K562 (cell line): ENCODE results near the gene MTO1. TPM values are rescaled to one million over a fixed set of nuclear protein-coding genes. Genes with fewer than 3 reads are reported as not detected.

ENCODE experiments used
- CHCHD3 ChIP-seq: fragments of 250-450 bp; sonication (Bioruptor Pico); IDR thresholded peaks from 2 replicates; pipeline ENCODE4 v2.1.2; 2022; ENCODE audit warnings: mild to moderate bottlenecking
- GATA2 ChIP-seq: sonication (generic); formaldehyde crosslinking; IDR thresholded peaks from 2 replicates; pipeline ENCODE4 v1.4.0; 2020; ENCODE audit warnings: mild to moderate bottlenecking, missing genetic modification reagents
- SETDB1 ChIP-seq: IDR thresholded peaks from one replicate; pipeline ENCODE4 v1.6.1; 2012; ENCODE audit warnings: low read length, control low read depth, inconsistent platforms
- polyA plus RNA-seq, 8 experiments: library from polyadenylated mRNA; depleted of rRNA in 4 of 8; stranded (reverse) in 5 of 8; unstranded in 3 of 8; fragments of >200 nt; fragmentation: Nextera tagmentation in 2 of 8; fragmentation: Illumina TruSeq in 1 of 8; extraction: Ambion mirVana in 2 of 8; extraction: Trizol in 1 of 8; gene quantifications; 2 replicates each; pipeline versions ENCODE4 v1.2.1 to v1.2.3, GENCODE V29; 2011 to 2014; ENCODE audit warnings: inconsistent platforms in 1 of 8, missing spikeins in 1 of 8
- total RNA-seq, 7 experiments: library from RNA; depleted of rRNA in 6 of 7; stranded (reverse); fragments of >200 nt in 6 of 7; fragmentation: Illumina TruSeq in 2 of 7; extraction: Trizol in 2 of 7; gene quantifications; 2 replicates each; pipeline versions ENCODE4 v1.2.1 to v1.2.3, GENCODE V29; 2011 to 2021; ENCODE audit warnings: low replicate concordance in 1 of 7
- TF ChIP-seq, protein P1 (sequence below), 2 experiments: fragments of 450-650 bp; formaldehyde crosslinking in 1 of 2; IDR thresholded peaks; 2 replicates each; pipeline versions ENCODE4 v1.4.0 to v1.6.1; 2014 to 2020; ENCODE audit warnings: mild to moderate bottlenecking in 2 of 2, borderline replicate concordance in 1 of 2, low read depth in 1 of 2

The MTO1 gene
- total and polyA plus RNA-seq, 9 of the 15 experiments (the other 6 are each of a cell fraction or from before 2014, with no cell fraction given), result 33.4 to 62.3 (median 50.6) TPM

DNA sequence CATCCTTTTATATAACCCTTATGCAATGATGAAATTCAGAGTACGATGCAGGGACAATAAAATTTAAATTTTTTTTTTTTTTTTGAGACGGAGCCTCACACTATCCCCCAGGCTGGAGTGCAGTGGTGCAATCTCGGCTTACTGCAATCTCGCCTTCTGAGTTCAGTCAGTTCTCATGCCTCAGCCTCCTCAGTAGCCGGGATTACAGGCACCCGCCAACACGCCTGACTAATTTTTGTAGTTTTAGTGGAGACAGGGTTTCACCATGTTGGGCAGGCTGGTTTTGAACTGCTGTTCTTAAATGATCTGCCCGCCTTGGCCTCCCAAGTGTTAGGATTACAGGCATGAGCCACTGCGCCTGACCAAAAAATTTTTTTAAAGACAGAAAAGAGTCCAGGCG, 15.2 kb downstream of the MTO1 start (continued):
- TF ChIP-seq, protein P1, sequence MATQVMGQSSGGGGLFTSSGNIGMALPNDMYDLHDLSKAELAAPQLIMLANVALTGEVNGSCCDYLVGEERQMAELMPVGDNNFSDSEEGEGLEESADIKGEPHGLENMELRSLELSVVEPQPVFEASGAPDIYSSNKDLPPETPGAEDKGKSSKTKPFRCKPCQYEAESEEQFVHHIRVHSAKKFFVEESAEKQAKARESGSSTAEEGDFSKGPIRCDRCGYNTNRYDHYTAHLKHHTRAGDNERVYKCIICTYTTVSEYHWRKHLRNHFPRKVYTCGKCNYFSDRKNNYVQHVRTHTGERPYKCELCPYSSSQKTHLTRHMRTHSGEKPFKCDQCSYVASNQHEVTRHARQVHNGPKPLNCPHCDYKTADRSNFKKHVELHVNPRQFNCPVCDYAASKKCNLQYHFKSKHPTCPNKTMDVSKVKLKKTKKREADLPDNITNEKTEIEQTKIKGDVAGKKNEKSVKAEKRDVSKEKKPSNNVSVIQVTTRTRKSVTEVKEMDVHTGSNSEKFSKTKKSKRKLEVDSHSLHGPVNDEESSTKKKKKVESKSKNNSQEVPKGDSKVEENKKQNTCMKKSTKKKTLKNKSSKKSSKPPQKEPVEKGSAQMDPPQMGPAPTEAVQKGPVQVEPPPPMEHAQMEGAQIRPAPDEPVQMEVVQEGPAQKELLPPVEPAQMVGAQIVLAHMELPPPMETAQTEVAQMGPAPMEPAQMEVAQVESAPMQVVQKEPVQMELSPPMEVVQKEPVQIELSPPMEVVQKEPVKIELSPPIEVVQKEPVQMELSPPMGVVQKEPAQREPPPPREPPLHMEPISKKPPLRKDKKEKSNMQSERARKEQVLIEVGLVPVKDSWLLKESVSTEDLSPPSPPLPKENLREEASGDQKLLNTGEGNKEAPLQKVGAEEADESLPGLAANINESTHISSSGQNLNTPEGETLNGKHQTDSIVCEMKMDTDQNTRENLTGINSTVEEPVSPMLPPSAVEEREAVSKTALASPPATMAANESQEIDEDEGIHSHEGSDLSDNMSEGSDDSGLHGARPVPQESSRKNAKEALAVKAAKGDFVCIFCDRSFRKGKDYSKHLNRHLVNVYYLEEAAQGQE (IDR thresholded peaks at IDR 0.05; ENCODE audit: borderline replicate concordance), result no peak
- TF ChIP-seq, protein P1 (CRISPR knock-in tag; IDR thresholded peaks at IDR 0.05; ENCODE audit: low read depth), result no peak
- TF ChIP-seq SETDB1, result no peak
- no peak for TF ChIP-seq GATA2 (CRISPR knock-in tag)
- TF ChIP-seq CHCHD3, result no peak
